K562 (cell line): ENCODE results near the gene KPTN. TPM values are rescaled to one million over a fixed set of nuclear protein-coding genes. Genes with fewer than 3 reads are reported as not detected.

Source experiments
- CBFA2T2 ChIP-seq: fragments of 450-650 bp; conservative IDR thresholded peaks from 2 replicates; pipeline ENCODE4 v1.6.1; 2017; ENCODE audit warnings: mild to moderate bottlenecking
- CHD4 ChIP-seq: fragments of 200-600 bp; sonication (generic); IDR thresholded peaks from 3 replicates; pipeline ENCODE4 v1.6.1; 2012; ENCODE audit warnings: low read depth, mild to moderate bottlenecking, mixed read lengths, low read length, inconsistent platforms; ENCODE audit not compliant: insufficient read depth, insufficient replicate concordance, poor library complexity, severe bottlenecking
- ETV5 ChIP-seq: sonication (generic); formaldehyde crosslinking; IDR thresholded peaks from 2 replicates; pipeline ENCODE4 v1.4.0; 2020; ENCODE audit warnings: low read depth, mild to moderate bottlenecking, missing genetic modification reagents
- FOXJ3 ChIP-seq: sonication (generic); formaldehyde crosslinking; IDR thresholded peaks from 2 replicates; pipeline ENCODE4 v1.4.0; 2020; ENCODE audit warnings: mild to moderate bottlenecking, missing genetic modification reagents
- FOXO4 ChIP-seq: fragments of 450-650 bp; formaldehyde crosslinking; IDR thresholded peaks from 2 replicates; pipeline ENCODE4 v1.4.0; 2020; ENCODE audit warnings: mild to moderate bottlenecking, moderate library complexity
- MYBL2 ChIP-seq, 2 experiments: fragments of 450-650 bp in 1 of 2; sonication (generic) in 1 of 2; formaldehyde crosslinking in 1 of 2; IDR thresholded peaks; 2 replicates each; pipeline versions ENCODE4 v1.6.1 to v1.8.1; 2017 to 2022; ENCODE audit warnings: borderline replicate concordance in 1 of 2, inconsistent platforms in 1 of 2, low read depth in 1 of 2, mild to moderate bottlenecking in 1 of 2, missing genetic modification reagents in 1 of 2, moderate library complexity in 1 of 2
- POLR2A ChIP-seq: fragments of 450-650 bp; conservative IDR thresholded peaks from 2 replicates; pipeline ENCODE4 v1.6.1; 2016
- POLR2B ChIP-seq: fragments of 450-650 bp; IDR thresholded peaks from 2 replicates; pipeline ENCODE4 v1.6.1; 2018; ENCODE audit warnings: low read depth; ENCODE audit not compliant: partially characterized antibody
- SLC30A9 ChIP-seq: fragments of 250-450 bp; sonication (Bioruptor Pico); IDR thresholded peaks from 2 replicates; pipeline ENCODE4 v1.8.0; 2022; ENCODE audit warnings: mild to moderate bottlenecking, moderate library complexity
- SOX6 ChIP-seq: fragments of 450-650 bp; IDR thresholded peaks from 2 replicates; pipeline ENCODE4 v1.6.1; 2014; ENCODE audit warnings: mild to moderate bottlenecking
- THRAP3 ChIP-seq: fragments of 450-650 bp; IDR thresholded peaks from 2 replicates; pipeline ENCODE4 v1.6.1; 2016; ENCODE audit warnings: mild to moderate bottlenecking, inconsistent platforms, borderline replicate concordance
- USF2 ChIP-seq: sonication (generic); formaldehyde crosslinking; IDR thresholded peaks from 2 replicates; pipeline ENCODE4 v1.5.0; 2020; ENCODE audit warnings: missing genetic modification reagents
- ZBED1 ChIP-seq: IDR thresholded peaks from 2 replicates; pipeline ENCODE4 v1.6.1; 2014
- ZNF165 ChIP-seq: fragments of 250-450 bp; sonication (Bioruptor Pico); IDR thresholded peaks from 2 replicates; pipeline ENCODE4 v1.4.0; 2020; ENCODE audit warnings: borderline replicate concordance
- ZNF212 ChIP-seq: fragments of 450-650 bp; formaldehyde crosslinking; IDR thresholded peaks from 2 replicates; pipeline ENCODE4 v1.4.0; 2020; ENCODE audit warnings: mild to moderate bottlenecking
- ZNF239 ChIP-seq: fragments of 250-450 bp; sonication (Bioruptor Pico); IDR thresholded peaks from 2 replicates; pipeline ENCODE4 v1.4.0; 2020; ENCODE audit warnings: mild to moderate bottlenecking
- ZNF511 ChIP-seq: sonication (generic); formaldehyde crosslinking; IDR thresholded peaks from 2 replicates; pipeline ENCODE4 v1.8.0; 2022; ENCODE audit warnings: mild to moderate bottlenecking, missing genetic modification reagents
- ZNF561 ChIP-seq: fragments of 450-650 bp; formaldehyde crosslinking; conservative IDR thresholded peaks from 2 replicates; pipeline ENCODE4 v1.4.0; 2020; ENCODE audit warnings: mild to moderate bottlenecking, moderate library complexity
- ZNF592 ChIP-seq: fragments of 450-650 bp; IDR thresholded peaks from 2 replicates; pipeline ENCODE4 v1.6.1; 2017; ENCODE audit warnings: antibody characterized with exemption, mild to moderate bottlenecking
- polyA plus RNA-seq, 8 experiments: library from polyadenylated mRNA; depleted of rRNA in 4 of 8; stranded (reverse) in 5 of 8; unstranded in 3 of 8; fragments of >200 nt; fragmentation: Nextera tagmentation in 2 of 8; fragmentation: Illumina TruSeq in 1 of 8; extraction: Ambion mirVana in 2 of 8; extraction: Trizol in 1 of 8; gene quantifications; 2 replicates each; pipeline versions ENCODE4 v1.2.1 to v1.2.3, GENCODE V29; 2011 to 2014; ENCODE audit warnings: inconsistent platforms in 1 of 8, missing spikeins in 1 of 8
- total RNA-seq, 7 experiments: library from RNA; depleted of rRNA in 6 of 7; stranded (reverse); fragments of >200 nt in 6 of 7; fragmentation: Illumina TruSeq in 2 of 7; extraction: Trizol in 2 of 7; gene quantifications; 2 replicates each; pipeline versions ENCODE4 v1.2.1 to v1.2.3, GENCODE V29; 2011 to 2021; ENCODE audit warnings: low replicate concordance in 1 of 7

The KPTN gene
- total and polyA plus RNA-seq, 9 of the 15 experiments (the other 6 are each of a cell fraction or from before 2014, with no cell fraction given): 0.56 to 18.2 (median 8.5) TPM

GRCh38 chr19:47483800-47484690 is at the start of gene KPTN (continued):
- TF ChIP-seq CBFA2T2: peak; percentile 19; the same call in 1 of the 2 replicates
- no peak for TF ChIP-seq ZNF561 (CRISPR knock-in tag)
- TF ChIP-seq ZNF212 (CRISPR knock-in tag): no peak
- TF ChIP-seq THRAP3: no peak
- 0 out of 2 replicates have a peak, but pooled peaks have one; percentile 13 for TF ChIP-seq SOX6
- no peak for TF ChIP-seq ZNF165
- no peak for TF ChIP-seq FOXO4 (CRISPR knock-in tag)
- TF ChIP-seq ZNF511: peak; percentile 79
- no peak for TF ChIP-seq SLC30A9 (CRISPR knock-in tag)
- no peak for TF ChIP-seq ZBED1
- TF ChIP-seq POLR2B: peak; percentile 79
- TF ChIP-seq POLR2A: peak; percentile 87
- no peak for TF ChIP-seq CHD4
- TF ChIP-seq FOXJ3: no peak
- no peak for TF ChIP-seq MYBL2 (IDR thresholded peaks at IDR 0.05; ENCODE audit: low read depth)
- TF ChIP-seq MYBL2 (CRISPR knock-in tag; IDR thresholded peaks at IDR 0.05; ENCODE audit: borderline replicate concordance): no peak
- TF ChIP-seq ZNF239: no peak
- no peak for TF ChIP-seq USF2 (CRISPR knock-in tag)
- TF ChIP-seq ETV5: 0 out of 2 replicates have a peak, but pooled peaks have one; percentile 5
- TF ChIP-seq ZNF592: no peak
